Heart left ventricle (tissue), 16 donors: Measurements from ENCODE around the gene NUS1. TPM values are rescaled to one million over a fixed set of nuclear protein-coding genes. Genes with fewer than 3 reads are reported as not detected.
A peak's percentile ranks its signal among the peaks of the same experiment; 100 is the strongest.
"Not testable (repeated sequence)": the region's sequence is repeated elsewhere in the genome, so short reads cannot be mapped to it uniquely, and the experiment has no call there.

Experiments
- ATAC-seq, 4 donors: fragments of 200-7000 bp; cut with Tn5 transposase; one replicate each; pipeline ENCODE4 v1.9.1; 2020 to 2022; ENCODE audit warnings: moderate library complexity in 4 of 4, mild to moderate bottlenecking in 3 of 4, moderate number of reproducible peaks in 1 of 4
- DNase-seq, 5 donors: peaks; one replicate each; pipeline ENCODE4 v3.0.0-alpha.2; 2020
- H3K27ac ChIP-seq, 12 donors: fragments of 200-600 bp; sonication (generic) in 4 of 12; one replicate each; pipeline versions ENCODE4 v1.5.0 to v1.8.0; 2016 to 2022; ENCODE audit warnings: mild to moderate bottlenecking in 2 of 12
- H3K27me3 ChIP-seq, 9 donors: fragments of 200-600 bp; sonication (generic) in 2 of 9; one replicate each; pipeline versions ENCODE4 v1.5.1 to v1.8.0; 2016 to 2022; ENCODE audit warnings: mild to moderate bottlenecking in 3 of 9
- H3K36me3 ChIP-seq, 9 donors: fragments of 200-600 bp; sonication (generic) in 2 of 9; one replicate each; pipeline versions ENCODE4 v1.5.0 to v1.8.0; 2018 to 2022; ENCODE audit warnings: mild to moderate bottlenecking in 2 of 9
- H3K4me1 ChIP-seq, 12 donors: fragments of 200-600 bp; sonication (generic) in 4 of 12; one replicate each; pipeline versions ENCODE4 v1.5.0 to v1.8.0; 2016 to 2022; ENCODE audit warnings: mild to moderate bottlenecking in 3 of 12
- H3K4me3 ChIP-seq, 12 donors: fragments of 200-600 bp; sonication (generic) in 4 of 12; one replicate each; pipeline versions ENCODE4 v1.5.0 to v1.8.0; 2017 to 2022; ENCODE audit warnings: mild to moderate bottlenecking in 9 of 12, moderate library complexity in 4 of 12
- H3K9me3 ChIP-seq, 12 donors: fragments of 200-600 bp; sonication (generic) in 4 of 12; one replicate each; pipeline versions ENCODE4 v1.5.0 to v1.8.0; 2016 to 2022; ENCODE audit warnings: mild to moderate bottlenecking in 1 of 12
- CTCF ChIP-seq, 12 donors: fragments of 200-600 bp; sonication (generic) in 4 of 12; IDR thresholded peaks; one replicate each; pipeline versions ENCODE4 v1.5.0 to v1.8.0; 2018 to 2022; ENCODE audit warnings: antibody characterized with exemption in 12 of 12, mild to moderate bottlenecking in 5 of 12
- POLR2A ChIP-seq, 2 donors: fragments of 450-650 bp; IDR thresholded peaks; one replicate each; pipeline ENCODE4 v1.6.1; 2017; ENCODE audit warnings: antibody characterized with exemption in 2 of 2, mild to moderate bottlenecking in 2 of 2, moderate library complexity in 2 of 2
- WGBS, 4 donors: extraction: QIAGEN DNeasy Blood & Tissue Kit in 2 of 4; methylation state at CpG; one replicate each; pipeline versions ENCODE4 v1.1.5 to v1.1.7; 2013 to 2018; 5-methylcytosine and 5-hydroxymethylcytosine counted together
- intact Hi-C, 10 donors: fragments of 100-400 bp; cut with DNase I; formaldehyde crosslinking; loops; one replicate each; pipeline versions ENCODE4 v1.11.1 to v1.14.2; 2022
- polyA plus RNA-seq, 2 donors: library from polyadenylated mRNA; stranded (reverse); fragments of 200-250 nt; gene quantifications; one replicate each; pipeline ENCODE4 v1.2.3, GENCODE V29; 2013
- total RNA-seq, 9 donors: library from RNA; depleted of rRNA in 2 of 9; stranded (reverse); fragments of >200 nt in 2 of 9; fragmentation: NEBNext Ultra II Directional in 3 of 9; extraction: Animal tissue kit (Norgen Biotek cat#: 25700) in 3 of 9; gene quantifications; one replicate each; pipeline versions ENCODE4 v1.1.0 to v1.2.4, GENCODE V29; 2016 to 2023
- donor health status: ischemic (EF 13 %, LVEDD 7.1; RV severe dilation, severe dysfunction).
- donor health status: healthy with polysubstance abuse.
- donor health status: DM: no; HTN: yes; CAD: no.
- donor health status: DM: no; HTN: no; CAD: no.
- donor health status: ischemic (EF 25% LVEDD 6.9; RV normal size, moderate dysfunction).
- donor health status: ischemic (EF 25% LVEDD 5.7; RV mildly dilated, moderate dysfunction).
- donor health status: healthy.
- donor health status: DM: yes; HTN: yes; CAD: no.
- donor health status: ischemic (EF 35%, LVEDD 5.7; RV mildly dilated, moderate dysfunction).
- donor health status: nonischemic (EF 11% LVEDD 7.7; RV severe dilation, severe dysfunction).
- donor health status: DM: yes; HTN: yes; CAD: no.
- donor health status: PGD.
- donor health status: ischemic (EF 29% LVEDD 5.4; RV normal size, mild dysfunction).
- donor health status: nonischemic (EF 23%, LVEDD 6.1; RV moderate dilation, normal function).

Gene NUS1
- total and polyA plus RNA-seq, 11 donors: 8.1 to 22.0 (median 14.7) TPM

GRCh38 chr6:117687021-117687648 is 11.9 kb downstream of the NUS1 start:
- TF ChIP-seq CTCF (IDR thresholded peaks at IDR 0.05) (no peak), POLR2A (IDR thresholded peaks at IDR 0.05) (no peak)
- Histone ChIP-seq H3K36me3 (no peaks in the 10 kb centered on the region), H3K4me1 (peaks cover 0 to 56% (median 31%) of the 10 kb centered on the region in 12 donors), H3K27ac (peak overlapping the region in 1 of 12 donors; percentile 24), H3K27me3 (no peaks in the 10 kb centered on the region), H3K9me3 (no peaks in the 10 kb centered on the region), H3K4me3 (no peak overlapping the region)
- no peak for ATAC-seq
- intact Hi-C loops: no loop called here
- no peak for DNase-seq
- WGBS, 4 donors: 76 to 88% (median 83%) methylated on average over 1 of the region's 1 CpG

- H3K9me3 ChIP-seq, intact Hi-C loops, H3K4me3 ChIP-seq, H3K27ac ChIP-seq, DNase-seq, H3K27me3 ChIP-seq, ATAC-seq: not testable (repeated sequence)
- Histone ChIP-seq H3K36me3 (peaks cover 0 to 22% (median 15%) of the 10 kb centered on the region in 9 donors), H3K4me1 (peaks cover 0 to 38% (median 13%) of the 10 kb centered on the region in 12 donors)
- WGBS, 4 donors: 92 to 99% (median 98%) methylated on average over 4 of the region's 4 CpGs
These were observed 14.3 kb downstream of the NUS1 start for GRCh38 chr6:117689584-117689983.

- Histone ChIP-seq H3K27ac (no peak overlapping the region), H3K36me3 (peaks cover 0 to 57% (median 46%) of the 10 kb centered on the region in 9 donors), H3K4me1 (peaks cover 0 to 7% (median 0%) of the 10 kb centered on the region in 12 donors), H3K9me3 (no peaks in the 10 kb centered on the region), H3K4me3 (no peak overlapping the region), H3K27me3 (no peaks in the 10 kb centered on the region)
- 62 to 74% (median 67%) methylated on average over 3 of the region's 3 CpGs for WGBS, 4 donors
- ATAC-seq (no peak), DNase-seq (no peak)
- intact Hi-C loops: no loop called here
- no peak for TF ChIP-seq CTCF (IDR thresholded peaks at IDR 0.05)
- TF ChIP-seq POLR2A (IDR thresholded peaks at IDR 0.05): no peak
These were observed 31.2 kb downstream of the NUS1 start for GRCh38 chr6:117706504-117706903.

GRCh38 chr6:117706936-117707509 is 31.8 kb downstream of the NUS1 start:
- DNase-seq: not testable (repeated sequence)

GRCh38 chr6:117711369-117711768 is 36.1 kb downstream of the NUS1 start:
- no peak for ATAC-seq
- H3K4me1 ChIP-seq: peaks cover 0 to 4% (median 0%) of the 10 kb centered on the region in 12 donors
- TF ChIP-seq POLR2A (IDR thresholded peaks at IDR 0.05) (no peak), CTCF (IDR thresholded peaks at IDR 0.05) (peak in 1 of 12 donors; percentile 11)
- H3K9me3 ChIP-seq: no peaks in the 10 kb centered on the region
- no peak overlapping the region for H3K4me3 ChIP-seq
- no peak overlapping the region for H3K27ac ChIP-seq
- DNase-seq: no peak
- no peaks in the 10 kb centered on the region for H3K27me3 ChIP-seq
- intact Hi-C loops: no loop called here
- H3K36me3 ChIP-seq: peaks cover 0 to 17% (median 6%) of the 10 kb centered on the region in 9 donors

More at GRCh38 chr6:117706936-117707509, 31.8 kb downstream of the NUS1 start:
- intact Hi-C loops, H3K9me3 ChIP-seq, H3K4me1 ChIP-seq, H3K27ac ChIP-seq, ATAC-seq, H3K4me3 ChIP-seq, H3K27me3 ChIP-seq: not testable (repeated sequence)
- WGBS, 4 donors: 85 to 88% (median 87%) methylated on average over 6 of the region's 7 CpGs
- H3K36me3 ChIP-seq: peaks cover 0 to 58% (median 47%) of the 10 kb centered on the region in 9 donors
